Inferior parietal cortex (tissue), 1 donor: ENCODE results near the gene PFAS.
"Not testable (repeated sequence)": the region's sequence is repeated elsewhere in the genome, so short reads cannot be mapped to it uniquely, and the experiment has no call there.

Experiments used
- DNase-seq: peaks from one replicate; pipeline ENCODE4 v3.0.0-alpha.2; 2016; ENCODE audit errors: extremely low spot score

The PFAS gene

DNA sequence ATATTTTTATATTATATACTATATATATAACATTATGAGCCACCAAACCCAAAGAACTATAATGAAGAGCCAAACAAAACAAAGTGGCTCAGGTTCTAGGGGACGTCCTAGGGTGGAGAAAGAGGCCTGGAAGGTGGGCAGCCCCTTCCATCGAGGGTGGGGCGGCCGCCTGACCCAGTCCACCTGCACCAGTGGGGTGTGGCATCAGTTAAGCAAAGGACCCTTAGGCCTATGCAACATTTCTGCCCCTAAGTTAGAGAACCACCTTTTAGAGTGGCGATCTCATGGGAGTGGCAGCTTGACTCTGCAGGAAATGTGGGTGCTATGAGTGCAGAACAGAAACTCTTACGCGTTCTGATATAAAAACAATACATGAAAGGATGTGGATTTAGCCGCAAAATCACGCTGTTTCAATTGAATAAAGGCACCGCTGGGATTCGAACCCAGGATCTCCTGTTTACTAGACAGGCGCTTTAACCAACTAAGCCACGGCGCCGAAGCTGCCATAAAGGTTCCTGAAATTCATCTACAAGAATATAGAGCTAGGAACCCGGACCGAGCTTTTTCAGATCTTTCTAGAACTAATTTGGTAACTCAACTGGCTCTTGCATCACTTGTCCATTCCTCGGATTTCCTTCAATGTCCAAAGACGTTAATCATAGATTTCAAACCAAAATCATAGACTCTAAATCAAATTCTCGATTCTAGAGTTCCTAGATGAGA, 23.1 kb upstream of the PFAS start:
- DNase-seq: peak; percentile 86

DNA sequence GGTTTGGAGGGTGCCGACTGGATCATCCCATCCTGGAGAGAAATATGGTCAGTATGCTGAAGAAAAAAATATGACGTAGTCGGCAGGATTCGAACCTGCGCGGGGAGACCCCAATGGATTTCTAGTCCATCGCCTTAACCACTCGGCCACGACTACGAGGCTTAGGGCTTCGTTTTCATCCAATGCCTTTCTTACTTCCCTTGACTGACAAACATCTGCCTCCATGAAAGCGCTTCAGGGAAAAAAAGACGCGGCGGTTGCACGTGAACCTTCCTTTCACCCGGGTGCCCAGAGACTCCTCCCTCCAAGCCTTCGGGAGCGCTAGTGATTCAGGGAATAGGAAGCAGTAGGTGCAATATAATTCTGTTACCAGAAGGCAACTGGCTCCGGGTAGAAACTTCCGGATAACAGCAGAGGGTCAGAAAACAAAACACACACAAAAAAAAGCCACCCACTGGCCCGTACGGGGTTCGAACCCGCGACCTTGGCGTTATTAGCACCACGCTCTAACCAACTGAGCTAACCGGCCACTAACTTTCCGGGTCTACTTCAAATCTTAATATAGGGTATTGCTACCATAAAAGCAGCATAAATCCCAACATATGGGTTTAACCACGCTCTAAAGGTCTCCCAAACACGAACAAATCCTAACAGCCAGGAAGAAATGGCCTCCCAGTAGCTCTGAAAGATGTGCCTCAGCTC, 22.4 kb upstream of the PFAS start:
- DNase-seq: peak; percentile 88

DNA sequence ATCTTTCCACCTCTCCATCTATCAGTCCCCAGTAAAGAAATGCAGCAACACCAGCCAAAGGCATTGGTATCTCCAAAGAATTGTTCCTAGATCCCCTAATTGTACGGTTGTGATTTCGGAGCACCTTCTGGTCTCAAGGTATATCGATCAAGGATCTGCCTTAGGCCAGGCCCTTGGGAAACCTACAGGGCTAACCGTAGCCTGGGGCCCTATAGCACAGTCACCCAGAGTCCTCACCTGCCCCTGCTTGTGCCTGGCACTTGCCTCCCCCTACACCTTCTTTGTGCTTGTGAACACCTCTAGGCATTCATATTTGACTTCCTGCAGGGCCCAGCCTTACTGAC, 21.9 kb upstream of the PFAS start:
- DNase-seq: no peak

DNA sequence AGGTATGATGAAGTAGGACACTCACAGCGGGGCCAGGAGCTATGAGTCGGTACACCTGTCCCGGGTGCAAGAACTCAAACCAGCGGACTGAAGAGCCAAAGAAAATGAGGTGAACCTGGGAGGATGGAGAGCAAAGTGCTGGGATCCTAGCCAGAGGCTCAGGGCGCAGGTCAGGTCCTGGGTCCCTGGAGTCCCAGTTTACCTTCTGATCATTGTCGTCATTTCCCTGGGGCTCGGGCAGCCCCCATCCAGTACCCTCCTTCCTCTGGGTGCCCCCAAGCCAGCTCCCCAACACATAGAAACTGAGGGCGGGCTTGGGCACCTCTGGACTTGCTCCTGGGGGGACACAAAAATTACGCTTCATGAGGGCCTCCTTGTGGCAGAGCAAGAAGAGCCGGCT, 17.4 kb upstream of the PFAS start:
- no peak for DNase-seq

DNA sequence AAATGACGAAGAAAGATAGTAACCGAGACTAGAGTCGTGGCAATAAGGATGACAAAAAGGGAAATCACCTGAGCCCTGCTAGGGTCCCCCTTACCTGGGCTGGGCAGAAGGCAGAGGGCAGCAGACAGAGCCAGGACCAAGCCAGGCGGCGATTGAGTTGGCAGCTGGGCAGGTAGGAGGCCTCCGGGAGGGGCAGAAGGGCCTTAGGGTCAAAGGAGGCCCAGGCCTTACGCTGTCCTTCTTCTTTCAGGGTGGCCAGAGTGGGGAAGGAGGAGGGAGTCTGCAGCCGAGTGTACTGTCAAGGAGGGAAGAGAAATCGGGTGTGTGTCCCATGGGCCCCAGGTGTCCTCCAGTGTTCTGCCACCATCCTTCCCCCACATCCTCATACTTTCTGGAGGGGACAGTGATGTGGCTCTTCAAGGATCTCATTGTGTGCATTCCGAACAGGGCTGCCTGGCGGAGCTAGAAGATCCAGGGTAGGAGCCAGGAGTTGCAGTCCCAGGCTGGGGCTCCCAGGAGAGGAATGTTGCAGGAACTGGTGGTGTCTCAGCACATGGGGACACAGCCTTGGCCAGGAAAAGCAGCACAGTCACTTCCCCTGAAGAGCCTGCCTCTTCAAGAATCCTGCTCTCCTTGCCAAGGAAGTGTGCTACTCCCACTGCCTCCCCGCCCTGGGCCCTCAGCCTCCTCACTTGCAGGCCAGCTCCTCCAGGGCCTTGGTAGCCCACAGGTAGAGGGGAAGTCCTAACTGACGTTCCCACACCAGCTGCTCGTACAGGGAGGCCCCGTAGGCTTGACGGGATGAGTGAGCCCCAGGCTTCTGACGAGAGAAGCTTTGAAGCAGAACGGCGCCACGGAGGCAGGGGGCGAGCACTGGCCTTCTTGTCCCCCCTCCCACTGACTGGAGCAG, 14.5 kb upstream of the PFAS start:
- DNase-seq: no peak

DNA sequence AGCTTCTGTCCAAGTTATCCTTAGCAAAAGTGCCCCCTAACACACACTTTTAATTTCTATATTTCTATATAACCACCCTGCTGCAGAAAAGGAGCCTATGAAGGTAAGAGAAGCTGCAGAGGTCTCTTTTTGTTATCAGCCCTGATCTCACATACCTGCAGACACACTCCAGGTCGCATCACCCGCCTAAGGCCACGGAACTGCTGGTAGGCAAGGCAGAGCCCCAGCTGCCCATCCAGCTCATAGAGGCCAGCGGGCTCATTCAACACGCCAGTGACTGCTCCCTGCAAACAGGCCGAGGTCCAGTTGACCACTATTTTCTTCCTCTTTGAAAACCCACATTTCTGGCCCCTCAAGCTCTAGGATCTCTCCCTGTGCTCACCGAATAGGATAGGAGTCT, 13.4 kb upstream of the PFAS start:
- no peak for DNase-seq

DNA sequence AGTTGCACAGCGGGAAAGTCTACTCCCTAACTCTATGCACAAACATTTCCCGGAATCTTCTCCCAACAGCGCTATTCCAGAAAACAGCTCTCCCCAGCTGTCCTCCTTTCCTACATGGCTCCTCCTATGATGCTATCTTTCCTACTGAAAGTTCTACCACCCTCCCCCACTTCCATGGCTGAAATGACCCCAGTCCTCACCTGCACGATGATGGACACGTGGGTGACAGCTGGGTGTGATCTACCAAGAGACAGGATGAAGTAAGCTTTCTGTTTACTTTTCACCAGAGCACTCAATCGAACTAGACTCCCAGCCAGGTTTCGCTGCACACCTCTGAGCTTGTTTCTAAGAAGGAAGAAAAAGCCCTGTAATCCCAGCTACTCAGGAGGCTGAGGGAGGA, 11.9 kb upstream of the PFAS start:
- no peak for DNase-seq

DNA sequence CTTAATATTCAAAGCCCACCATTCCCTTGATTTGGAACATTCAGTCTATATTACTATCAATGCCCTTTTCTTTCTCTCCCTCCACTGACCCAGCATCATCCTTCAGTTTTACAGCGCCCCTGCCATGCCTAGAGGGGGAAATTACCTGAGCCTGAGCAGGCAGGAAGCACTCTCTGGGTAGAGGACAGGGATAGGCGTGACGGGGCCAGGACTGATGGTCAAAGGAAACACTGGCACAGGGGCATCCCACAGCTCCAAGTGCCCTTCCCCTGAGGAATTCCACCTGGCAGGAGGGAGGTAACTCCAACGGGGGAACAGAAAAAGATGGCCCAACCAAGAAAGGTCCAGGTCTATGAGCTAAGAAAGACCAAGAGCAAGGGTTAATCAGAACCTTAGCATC, 11.2 kb upstream of the PFAS start:
- no peak for DNase-seq

DNA sequence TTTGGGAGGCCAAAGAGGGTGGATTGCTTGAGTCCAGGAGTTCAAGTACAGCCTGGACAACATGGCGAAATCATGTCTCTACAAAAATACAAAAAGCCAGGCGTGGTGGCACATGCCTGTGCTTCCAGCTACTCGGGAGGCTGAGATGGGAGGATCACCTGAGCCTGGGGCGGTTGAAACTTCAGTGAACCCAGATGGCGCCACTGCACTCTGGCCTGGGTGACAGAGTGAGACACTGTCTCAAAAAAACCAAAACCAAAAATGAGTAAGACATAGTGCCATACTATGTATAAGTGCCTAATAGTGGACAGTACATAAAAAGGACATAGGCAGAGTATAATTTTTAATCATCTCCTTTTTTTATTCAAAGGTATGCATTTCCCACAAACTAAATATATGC, 5.3 kb upstream of the PFAS start:
- DNase-seq: no peak

DNA sequence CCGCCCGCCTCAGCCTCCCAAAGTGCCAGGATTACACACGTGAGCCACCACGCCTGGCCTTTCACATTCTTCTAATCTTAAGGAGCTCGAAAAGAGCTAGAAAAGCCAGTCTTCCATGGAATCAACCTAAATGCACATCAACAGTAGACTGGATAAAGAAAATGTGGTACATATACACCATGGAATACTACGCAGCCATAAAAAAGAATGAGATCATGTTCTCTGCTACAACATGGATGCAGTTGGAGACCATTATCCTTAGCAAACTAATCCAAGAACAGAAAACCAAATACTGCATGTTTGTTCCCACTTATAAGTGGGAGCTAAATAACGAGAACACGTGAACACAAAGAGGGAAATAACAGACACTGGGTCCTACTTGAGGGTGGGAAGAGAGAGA, 4.3 kb upstream of the PFAS start:
- DNase-seq: no peak

DNA sequence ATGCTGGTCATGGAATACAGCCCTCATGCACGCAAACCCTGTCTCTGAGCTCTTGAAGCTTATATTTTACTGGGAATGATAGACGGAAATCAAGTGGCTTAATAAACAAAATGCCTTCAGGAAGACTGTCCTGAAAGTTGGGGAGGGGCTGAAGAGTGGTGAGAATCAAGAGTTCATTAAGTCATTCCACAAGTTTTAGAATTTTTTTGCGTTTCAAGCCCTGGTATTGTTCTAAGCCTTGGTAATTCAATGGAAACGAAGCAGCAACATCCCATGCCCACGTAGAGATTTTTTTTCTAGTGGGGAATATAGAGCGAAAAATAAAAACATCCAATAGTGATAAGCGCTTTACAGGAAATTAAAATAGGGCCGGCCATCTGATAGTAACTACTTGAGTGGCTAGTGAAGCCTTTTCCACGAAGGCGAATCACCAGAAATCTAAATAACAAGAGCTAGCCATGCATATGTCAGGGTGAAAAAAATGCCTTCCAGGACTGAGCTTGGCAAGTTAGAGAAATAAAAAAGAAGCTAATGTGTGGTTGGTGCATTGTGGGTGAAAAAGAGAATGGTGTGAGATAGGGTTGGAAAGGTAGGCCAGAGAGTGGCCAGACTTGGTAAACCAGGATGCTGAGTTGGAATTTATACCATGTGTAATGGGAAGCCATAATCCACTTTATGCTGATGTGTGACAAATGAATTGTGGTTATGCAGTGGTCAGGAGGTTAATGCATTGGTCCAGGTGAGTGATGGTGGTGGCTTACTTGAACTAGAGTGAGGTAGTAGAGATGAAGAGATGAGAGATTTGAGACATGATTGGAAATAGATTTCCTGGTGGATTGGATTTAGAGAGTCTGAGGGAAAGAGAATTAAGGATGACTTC, 772 bp downstream of the PFAS start:
- no peak for DNase-seq

DNA sequence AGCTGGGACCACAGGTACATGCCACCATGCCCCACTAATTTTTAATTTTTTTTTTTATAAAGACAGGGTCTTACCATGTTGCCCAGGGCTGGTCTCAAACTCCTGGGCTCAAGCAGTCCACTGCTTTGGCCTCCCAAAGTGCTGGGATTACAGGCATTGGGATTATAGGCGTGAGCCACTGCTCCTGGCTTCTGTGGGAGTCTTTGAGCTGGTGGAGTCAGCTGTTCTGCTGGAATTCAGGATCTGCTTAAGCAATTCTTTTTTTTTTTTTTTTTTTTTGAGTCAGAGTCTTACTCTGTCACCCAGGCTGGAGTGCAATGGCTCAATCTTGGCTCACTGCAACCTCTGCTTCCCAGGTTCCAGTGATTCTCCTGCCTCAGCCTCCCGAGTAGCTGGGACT, 2.3 kb downstream of the PFAS start:
- not testable (repeated sequence) for DNase-seq

DNA sequence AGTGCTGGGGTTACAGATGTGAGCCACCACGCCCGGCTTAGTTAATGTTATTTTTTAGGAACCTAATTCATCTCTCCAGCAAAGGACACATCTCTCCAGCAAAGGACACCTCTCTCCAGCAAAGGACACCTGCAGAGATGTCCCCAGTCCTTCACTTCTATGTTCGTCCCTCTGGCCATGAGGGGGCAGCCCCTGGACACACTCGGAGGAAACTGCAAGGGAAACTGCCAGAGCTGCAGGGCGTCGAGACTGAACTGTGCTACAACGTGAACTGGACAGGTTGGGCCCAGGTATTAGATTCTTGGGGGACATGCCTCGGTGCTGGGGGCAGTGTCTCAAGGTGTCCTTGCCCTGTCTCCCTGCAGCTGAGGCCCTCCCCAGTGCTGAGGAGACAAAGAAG, 4.7 kb downstream of the PFAS start:
- DNase-seq: peak; percentile 11

DNA sequence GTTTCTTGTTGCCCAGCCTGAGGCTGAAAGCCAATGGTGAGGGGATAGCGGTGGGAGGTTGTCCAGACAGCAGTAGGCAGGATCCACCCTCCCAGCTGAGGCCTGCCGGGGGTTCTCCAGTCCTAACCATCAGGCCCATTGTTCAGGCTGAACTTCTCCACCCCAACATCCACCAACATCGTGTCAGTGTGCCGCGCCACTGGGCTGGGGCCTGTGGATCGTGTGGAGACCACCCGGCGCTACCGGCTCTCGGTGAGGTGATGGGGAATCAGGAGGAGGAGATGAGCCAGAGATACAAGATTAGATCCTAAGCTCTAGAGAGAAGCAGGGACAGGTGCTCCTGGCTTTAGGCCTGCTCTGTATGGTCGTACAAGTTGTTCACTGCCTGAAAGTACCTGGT, 5.8 kb downstream of the PFAS start:
- DNase-seq: no peak

DNA sequence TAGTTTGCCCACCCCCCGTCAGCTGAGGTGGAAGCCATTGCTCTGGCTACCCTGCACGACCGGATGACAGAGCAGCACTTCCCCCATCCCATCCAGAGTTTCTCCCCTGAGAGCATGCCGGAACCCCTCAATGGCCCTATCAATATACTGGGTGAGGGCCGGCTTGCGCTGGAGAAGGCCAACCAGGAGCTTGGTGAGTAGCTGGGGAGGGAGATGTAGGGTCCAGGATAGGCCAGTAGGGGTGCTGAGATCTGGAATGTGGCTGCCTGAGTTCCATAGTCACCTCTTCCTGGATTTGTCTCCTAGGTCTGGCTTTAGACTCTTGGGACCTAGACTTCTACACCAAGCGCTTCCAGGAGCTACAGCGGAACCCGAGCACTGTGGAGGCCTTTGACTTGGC, 6.4 kb downstream of the PFAS start:
- DNase-seq: no peak

DNA sequence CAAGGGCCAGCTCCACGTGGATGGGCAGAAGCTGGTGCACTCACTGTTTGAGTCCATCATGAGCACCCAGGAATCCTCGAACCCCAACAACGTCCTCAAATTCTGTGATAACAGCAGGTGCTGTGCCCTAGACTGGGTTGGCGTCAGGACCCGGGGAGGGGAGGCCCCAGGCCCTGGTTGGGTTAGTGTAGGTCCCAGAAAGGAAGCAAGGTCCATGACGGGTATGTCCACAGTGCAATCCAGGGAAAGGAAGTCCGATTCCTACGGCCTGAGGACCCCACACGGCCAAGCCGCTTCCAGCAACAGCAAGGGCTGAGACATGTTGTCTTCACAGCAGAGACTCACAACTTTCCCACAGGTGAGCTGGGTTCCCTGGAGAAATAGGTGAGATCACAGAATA, 7.2 kb downstream of the PFAS start:
- no peak for DNase-seq

DNA sequence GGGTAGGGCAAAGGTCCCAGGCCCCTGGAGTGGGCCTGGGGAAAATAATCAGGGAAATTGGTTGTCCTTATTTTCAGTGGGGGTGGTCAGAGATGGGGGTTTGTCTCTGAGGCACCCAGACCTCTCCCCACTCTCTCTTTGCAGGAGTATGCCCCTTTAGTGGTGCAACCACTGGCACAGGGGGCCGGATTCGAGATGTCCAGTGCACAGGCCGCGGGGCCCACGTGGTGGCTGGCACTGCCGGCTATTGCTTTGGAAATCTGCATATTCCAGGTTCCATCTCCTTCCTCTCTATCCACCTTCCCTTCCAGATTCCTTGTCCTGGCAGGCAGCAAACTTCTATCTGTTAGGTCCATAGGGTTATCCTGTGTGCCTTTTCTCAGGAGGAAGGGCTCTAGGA, 7.6 kb downstream of the PFAS start:
- no peak for DNase-seq

DNA sequence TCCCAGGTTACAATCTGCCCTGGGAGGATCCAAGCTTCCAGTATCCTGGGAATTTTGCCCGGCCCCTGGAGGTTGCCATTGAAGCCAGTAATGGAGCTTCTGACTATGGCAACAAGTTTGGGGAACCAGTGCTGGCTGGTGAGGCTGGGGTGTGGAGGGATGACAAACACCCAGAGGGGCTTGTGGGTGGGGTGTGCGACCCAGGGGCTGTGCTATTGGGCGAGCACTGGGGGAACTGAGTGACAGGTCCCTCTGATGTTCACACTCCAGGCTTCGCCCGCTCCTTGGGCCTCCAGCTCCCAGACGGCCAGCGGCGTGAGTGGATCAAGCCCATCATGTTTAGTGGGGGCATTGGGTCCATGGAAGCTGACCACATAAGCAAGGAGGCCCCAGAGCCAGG, 8.7 kb downstream of the PFAS start:
- DNase-seq: no peak

DNA sequence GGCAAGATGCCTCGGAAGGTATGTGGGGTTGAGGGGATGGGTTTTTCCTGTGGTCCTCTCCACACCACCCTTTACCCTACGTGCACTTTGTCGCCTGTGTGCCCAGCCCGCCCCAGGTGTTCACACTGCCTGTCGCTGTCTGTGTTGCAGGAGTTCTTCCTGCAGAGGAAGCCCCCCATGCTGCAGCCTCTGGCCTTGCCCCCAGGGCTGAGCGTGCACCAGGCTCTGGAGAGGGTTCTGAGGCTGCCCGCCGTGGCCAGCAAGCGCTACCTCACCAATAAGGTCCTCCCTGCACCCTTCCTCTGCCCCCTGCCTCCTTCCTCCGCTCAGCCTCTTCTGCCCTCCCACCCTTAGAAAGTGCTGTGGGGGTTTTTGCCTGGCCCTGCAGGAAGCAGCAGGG, 15.2 kb downstream of the PFAS start:
- DNase-seq: no peak

DNA sequence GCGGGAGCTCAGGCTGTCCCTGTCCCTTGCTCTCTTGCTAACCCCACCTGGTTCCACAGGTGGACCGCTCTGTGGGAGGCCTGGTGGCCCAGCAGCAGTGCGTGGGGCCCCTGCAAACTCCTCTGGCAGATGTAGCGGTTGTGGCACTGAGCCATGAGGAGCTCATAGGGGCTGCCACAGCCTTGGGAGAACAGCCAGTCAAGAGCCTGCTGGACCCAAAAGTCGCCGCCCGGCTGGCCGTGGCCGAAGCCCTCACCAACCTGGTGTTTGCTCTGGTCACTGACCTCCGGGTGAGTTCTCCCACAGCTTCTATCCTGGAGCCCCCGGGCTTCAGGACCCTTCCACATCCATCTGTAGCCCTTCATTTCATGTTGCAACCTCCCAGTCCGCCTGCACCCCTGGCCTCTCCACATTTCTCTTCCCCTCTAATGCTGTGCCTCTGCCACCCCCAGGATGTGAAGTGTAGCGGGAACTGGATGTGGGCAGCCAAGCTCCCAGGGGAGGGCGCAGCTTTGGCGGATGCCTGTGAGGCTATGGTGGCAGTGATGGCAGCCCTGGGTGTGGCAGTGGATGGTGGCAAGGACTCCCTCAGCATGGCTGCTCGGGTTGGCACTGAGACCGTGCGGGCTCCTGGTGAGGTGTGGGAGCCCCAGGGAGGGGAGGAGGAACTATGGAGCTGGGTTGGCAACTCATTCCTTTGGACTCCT, 15.9 kb downstream of the PFAS start:
- no peak for DNase-seq
